Eye (tissue), 1 donor: Measurements from ENCODE around the gene SEMA5B.

Source experiments
- DNase-seq: peaks from one replicate; pipeline ENCODE4 v3.0.0-alpha.2; 2015

Gene SEMA5B

DNA sequence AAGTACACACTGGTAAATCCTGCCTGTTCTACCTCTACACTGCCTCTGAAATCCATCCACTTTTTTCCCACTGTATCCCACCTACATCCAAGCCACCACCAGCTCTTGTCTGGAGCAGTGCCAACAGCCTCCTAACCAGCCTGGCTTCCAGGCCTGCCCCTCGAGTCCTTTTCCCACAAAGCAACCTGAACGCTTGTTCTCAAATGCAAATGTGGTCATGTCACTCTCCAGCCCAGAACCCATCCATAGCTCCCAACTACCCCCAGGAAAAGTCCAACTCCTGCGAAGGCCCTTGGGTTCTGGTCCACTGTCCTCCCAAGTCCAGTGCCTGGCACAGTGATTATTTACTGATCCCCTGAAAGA, 83.8 kb downstream of the SEMA5B start:
- no peak for DNase-seq

DNA sequence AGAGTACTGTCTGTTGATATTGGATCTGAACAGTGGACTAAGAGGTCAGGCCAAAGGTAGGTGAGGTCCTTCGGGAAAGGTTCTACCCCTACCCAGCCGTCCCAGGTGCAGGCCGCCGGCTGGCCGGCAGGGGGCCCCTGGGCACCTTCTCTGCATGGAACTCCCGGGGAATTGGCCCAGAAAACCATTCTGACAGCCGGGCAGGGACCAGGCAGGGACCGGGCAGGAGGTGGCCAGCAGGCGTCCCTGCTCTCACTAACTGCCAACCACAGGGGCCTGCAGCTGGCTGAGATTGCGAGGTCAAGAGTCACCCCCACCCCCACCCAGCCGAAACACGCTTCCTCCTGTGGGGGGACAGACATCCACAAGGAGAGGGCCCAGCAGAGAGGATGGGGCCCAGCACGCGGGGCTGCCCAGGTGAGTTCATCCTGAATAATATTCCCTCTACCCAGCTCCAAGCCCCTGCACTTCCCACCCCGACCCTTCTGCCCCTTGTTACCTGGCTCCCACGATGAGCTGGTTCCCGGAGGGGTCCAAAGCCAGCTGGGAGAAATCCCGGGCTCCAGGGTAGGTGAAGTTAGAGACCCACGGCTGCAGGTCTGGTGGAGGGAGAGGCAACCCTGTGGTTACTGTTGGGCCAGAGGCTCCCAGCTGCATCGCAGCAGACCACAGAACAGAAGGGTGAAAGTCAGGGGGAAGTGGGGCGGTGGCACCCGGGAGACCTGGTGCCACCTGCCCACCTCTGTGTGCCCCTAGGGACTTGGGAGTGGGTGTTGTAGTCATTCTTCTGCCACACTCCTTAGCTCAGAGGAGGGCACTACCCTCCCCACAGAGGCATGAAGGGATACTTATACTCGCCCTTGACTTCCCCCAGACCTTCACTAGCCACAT, 84.4 kb downstream of the SEMA5B start:
- peak; percentile 86 for DNase-seq

GRCh38 chr3:122942239-122942638, 85.3 kb downstream of the SEMA5B start:
- no peak for DNase-seq

DNA sequence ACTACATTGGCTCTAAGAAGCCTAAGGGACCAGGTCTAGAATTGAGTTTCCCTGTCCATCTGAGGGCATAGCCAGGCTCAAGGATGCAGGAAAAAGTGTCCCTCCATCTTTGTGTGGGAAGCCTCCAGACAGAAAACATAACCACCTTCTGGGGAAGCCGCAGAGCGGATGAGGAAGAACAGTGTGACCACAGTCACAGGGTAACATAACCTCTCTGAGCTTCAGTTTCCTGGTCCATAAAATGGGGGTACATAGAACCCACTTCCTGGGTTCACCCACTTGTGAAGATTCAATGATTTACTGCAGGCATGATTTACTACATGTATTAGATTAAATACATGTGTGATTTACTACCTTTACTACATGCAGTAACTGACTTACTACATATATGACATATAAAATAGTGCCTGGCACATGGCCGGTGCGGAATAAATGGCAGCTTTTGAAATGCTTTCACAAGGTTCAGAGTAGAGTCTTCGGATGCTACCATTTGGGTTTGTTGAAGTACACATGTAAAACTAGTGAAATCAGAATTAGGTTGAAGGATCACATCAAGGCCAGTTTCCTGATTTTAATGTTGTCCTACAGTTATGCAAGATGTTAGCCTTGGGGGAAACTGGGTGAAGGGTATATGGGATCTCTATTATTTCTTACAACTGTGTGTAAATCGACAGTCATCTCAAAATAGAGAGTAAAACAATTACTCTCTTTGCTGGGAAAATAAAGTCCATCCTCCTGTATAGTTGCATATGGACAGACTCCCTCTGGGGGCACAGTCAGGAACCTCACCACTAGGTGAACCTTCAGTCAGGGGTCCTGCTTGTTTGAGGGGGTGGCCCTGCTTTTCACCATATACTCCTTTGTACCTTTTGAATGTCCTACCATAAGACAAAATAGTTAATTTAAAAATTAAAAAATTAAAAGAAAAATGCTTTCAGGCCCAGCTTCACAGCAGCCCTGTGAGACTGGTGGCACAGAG, 86.0 kb downstream of the SEMA5B start:
- no peak for DNase-seq

- DNase-seq, result peak; percentile 47
Measured at GRCh38 chr3:122940628-122941086, 86.9 kb downstream of the SEMA5B start.

DNA sequence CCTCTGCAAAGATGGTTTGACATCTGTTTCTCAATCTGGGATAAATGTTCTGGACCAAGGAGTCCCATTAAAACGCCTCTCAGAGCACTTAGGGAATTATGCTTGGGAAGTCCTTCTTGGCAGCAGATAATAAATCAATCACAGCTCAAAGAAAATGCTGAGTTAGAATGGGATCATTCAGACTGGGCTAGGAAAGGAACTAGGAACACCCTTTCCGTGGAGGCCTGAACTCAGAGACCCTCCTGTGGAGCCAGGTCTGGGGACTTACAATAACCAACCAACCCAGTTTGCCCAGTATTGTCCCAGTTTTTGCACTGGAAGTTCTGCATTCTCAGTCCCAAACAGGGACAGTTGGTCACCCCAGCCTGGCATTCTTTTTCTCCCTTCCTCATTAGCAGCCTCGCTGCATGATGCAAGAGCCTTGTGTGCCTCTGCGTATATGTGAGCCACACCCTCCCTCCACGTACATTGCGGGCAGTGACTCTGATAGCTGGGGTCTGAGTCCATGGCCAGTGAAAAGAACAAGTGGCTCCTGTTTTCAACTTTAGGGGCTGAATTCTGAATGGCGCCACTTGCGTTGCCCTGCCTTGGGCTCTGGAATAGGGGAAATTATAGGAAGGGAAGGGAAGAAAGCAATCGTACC, 88.7 kb downstream of the SEMA5B start:
- no peak for DNase-seq

DNA sequence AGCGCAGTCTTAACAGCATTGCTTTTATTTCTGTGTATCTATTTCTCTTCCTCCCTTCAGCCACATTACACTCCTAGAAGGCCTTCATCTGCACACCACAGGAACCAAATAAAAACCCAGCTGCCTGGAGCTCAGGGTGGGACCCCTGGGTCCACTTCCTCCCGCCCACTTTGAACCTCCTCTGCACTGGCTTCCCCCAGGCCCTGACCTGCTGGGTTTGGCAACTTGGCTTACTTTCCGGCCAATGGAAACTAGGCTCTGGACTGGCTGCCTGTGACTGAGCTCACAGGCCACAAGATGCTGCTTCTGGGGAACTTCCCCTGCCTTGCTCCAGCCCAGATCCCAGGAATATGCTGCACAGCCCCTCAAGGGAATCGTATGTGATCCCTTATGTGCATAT, 89.8 kb downstream of the SEMA5B start:
- no peak for DNase-seq

DNA sequence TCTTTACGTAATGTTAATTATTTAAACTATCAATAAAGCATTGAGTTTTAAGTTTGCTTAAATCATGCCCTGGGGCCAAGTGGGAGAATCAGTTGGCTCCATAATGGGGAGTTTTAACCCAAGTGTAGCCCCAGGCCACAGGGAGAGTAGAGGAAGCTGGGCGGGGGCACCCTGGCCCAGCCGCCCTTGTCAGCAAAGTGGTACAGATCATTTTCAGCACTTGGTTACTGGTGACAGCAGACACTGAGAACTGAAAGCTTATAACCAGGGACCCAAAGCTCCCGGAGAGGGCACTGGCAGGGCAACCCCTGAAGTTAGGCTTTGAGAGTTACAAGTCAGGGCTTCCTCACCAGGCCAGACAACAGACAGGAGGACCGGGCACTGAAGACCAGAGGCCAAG, 90.6 kb downstream of the SEMA5B start:
- DNase-seq, result no peak

GRCh38 chr3:122936335-122936734, 91.2 kb downstream of the SEMA5B start:
- DNase-seq, result no peak

DNA sequence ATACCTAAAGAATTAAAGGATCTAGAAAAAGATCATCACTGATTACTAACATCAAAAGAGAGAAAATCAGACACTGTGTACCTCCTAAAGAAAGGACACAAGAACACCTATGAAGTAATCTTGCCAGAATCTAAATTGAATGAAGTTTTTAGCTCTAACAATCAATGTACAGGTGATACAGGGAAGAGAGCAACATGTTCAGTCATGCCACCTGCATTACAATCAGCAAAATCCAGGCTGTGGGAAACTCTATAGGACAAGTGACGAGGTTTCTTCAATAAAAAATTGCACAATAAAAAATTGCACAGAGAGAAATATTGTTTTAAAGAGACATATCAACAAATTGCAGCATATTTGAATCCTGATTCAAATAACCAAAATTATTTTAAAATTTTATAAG, 93.3 kb downstream of the SEMA5B start:
- DNase-seq, result no peak

DNA sequence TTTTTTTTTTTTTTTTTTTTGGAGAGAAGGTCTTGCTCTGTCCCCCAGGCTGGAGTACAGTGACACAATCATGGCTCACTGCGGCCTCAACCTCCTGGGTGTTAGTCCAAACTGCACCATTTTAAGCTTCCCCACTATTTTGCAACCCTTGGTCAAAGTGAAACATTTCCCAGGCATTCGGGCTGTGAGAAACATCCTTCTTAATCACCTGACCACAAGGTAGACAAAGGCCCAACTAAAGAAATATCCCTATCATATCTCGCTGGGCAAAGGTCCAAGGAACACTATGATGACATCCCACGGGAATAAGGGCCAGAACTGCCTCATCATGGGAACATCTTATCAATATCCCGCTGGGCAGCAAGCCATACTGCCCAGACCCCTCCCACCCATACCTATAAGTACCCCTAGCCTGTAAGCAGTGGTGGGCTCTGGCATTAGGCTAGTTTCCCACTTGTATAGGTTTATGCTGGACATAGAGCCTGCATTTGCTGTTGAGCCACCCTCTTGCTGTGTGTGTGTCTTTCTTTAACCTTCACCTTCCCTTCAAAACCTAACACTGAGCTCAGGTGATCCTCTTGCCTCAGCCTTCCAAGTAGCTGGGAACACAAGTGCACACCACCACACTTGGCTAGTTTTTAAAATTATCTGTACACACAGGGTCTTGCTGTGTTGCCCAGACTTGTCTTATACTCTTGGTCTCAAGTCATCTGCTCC, 95.2 kb downstream of the SEMA5B start:
- DNase-seq, result no peak

- DNase-seq, result no peak
Measured at GRCh38 chr3:122931636-122932035, 95.9 kb downstream of the SEMA5B start.

GRCh38 chr3:122930063-122930997, 97.2 kb downstream of the SEMA5B start:
- peak; percentile 72 for DNase-seq

DNA sequence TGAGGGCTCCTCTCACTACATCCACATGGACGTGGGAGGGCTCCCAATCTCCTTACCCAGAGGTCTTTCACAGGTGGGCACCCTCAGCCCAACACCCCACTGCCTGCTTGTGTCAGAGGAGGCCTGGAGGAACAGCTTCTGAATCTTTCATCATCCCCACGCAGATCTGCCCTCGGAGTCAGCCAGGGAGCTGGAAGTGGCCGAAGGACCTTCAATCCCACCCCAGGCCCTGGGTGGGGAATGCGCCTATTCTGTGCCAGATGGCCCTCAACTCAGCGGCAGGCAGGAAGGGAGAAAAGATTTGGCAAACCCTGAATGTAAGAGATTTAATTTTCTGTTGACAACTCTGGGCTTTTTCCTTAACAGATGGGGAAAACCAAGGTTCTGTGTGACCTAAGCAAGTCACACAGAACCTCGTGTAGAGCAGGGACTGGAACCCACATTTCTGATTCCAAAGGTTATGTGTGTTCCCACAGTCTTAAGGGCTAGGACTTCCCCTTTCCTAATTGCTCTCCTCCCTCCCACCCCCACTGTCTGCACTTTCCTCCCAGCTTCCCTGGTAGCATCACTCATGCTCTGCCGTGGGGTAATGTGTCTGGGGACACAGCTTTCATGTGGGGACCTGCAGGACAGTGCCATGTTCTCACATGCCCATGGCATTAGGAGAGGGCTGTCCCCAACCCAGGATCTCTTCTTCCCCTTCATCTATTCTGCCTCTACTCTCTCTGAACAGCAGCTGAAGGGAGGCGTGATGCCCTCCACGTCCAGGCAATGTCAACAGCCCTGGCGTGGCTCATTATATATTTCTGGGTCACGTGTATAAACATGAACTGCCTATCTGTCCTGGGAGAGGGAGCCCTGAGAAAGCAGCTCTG, 98.1 kb downstream of the SEMA5B start:
- no peak for DNase-seq

- no peak for DNase-seq
Measured at GRCh38 chr3:122928396-122929187, 99.0 kb downstream of the SEMA5B start.

DNA sequence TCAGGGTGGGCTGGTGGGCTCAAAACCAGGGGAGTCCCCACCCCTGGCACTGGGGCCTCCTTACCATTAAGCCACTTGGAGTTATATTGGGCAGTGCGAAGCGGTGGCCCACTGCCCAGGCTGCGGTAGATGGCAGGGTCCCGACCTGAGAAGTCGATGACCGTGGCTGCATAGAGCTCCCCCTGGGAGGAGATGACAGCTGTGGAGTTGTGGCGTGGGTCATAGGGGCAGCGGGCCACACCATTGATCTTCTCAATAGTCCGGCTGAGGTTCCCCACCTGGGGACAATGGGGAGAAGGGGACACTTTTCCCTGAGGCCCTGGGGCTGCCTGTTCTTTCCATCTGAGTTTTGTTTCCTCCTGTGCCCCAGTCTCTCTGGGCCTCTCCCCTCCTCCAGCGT, 99.8 kb downstream of the SEMA5B start:
- no peak for DNase-seq

DNA sequence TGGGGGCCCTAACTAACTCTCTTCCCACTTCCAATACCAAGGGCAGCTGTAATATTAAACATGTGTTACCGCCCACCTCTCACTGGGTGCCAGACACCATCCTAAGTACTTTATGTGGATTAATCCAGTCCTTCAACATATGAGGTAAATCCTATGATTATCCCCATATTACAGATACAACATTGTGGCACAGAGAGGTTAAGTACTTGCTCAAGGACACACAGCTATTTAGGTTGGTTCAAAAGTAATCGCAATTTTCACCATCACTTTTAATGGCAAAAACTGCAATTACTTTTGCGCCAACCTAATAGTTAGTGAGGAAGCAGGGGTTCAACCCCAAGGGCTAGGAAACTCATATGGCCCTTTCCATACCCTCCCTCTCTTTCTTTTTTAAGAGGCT, 100.8 kb downstream of the SEMA5B start:
- no peak for DNase-seq

DNA sequence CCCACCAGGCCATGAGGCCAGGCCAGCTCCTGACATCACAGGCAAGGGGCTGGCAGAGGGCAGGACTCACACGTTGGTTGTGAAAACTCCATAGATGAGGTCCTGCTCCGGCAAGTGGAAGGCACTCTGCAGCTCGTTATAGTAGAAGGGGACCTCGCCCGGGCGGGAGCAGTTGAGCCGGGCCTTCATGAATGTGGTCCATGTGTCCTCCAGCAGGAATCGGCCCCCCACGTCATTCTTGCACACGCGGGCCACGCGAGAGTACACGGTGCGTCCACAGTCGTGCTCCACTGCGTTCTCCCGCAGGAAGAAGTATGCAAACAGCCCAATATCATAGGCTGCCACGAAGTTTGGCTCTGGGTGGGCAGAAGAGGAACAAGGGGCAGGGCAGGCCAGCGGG, 101.2 kb downstream of the SEMA5B start:
- DNase-seq, result no peak

- no peak for DNase-seq
Measured at GRCh38 chr3:122925756-122926155, 101.8 kb downstream of the SEMA5B start.
